OCI-LY1 (cell line): ENCODE measurements around the gene ARHGDIG.

Experiments
- H2AFZ ChIP-seq: fragments of 200-600 bp; sonication (generic), shearing (Covaris generic); 2 replicates; pipeline ENCODE4 v1.6.0; 2014; ENCODE audit warnings: antibody characterized with exemption, mild to moderate bottlenecking, low read length
- H3F3A ChIP-seq: fragments of 200-600 bp; sonication (generic), shearing (Covaris generic); 2 replicates; pipeline ENCODE4 v1.6.0; 2014; ENCODE audit warnings: mild to moderate bottlenecking, antibody characterized with exemption, low read length, moderate library complexity; ENCODE audit not compliant: insufficient read depth
- H3K27ac ChIP-seq: fragments of 200-600 bp; sonication (generic); 2 replicates; pipeline ENCODE4 v1.5.1; 2014; ENCODE audit warnings: low read length, mixed run types, mild to moderate bottlenecking, low read depth; ENCODE audit not compliant: poor library complexity, severe bottlenecking
- H3K27me3 ChIP-seq: fragments of 200-600 bp; sonication (generic); 2 replicates; pipeline ENCODE4 v1.6.0; 2014; ENCODE audit warnings: antibody characterized with exemption, mild to moderate bottlenecking, low read length, moderate library complexity; ENCODE audit not compliant: insufficient read depth
- H3K36me3 ChIP-seq: fragments of 200-600 bp; sonication (generic); 2 replicates; pipeline ENCODE4 v1.6.1; 2014; ENCODE audit warnings: mild to moderate bottlenecking, antibody characterized with exemption, low read length, moderate library complexity, mixed read lengths; ENCODE audit not compliant: insufficient read depth
- H3K4me1 ChIP-seq: fragments of 200-600 bp; sonication (generic); 2 replicates; pipeline ENCODE4 v1.5.1; 2014; ENCODE audit warnings: mild to moderate bottlenecking, low read length, moderate library complexity; ENCODE audit not compliant: insufficient read depth, severe bottlenecking
- H3K4me2 ChIP-seq: fragments of 200-600 bp; sonication (generic), shearing (Covaris generic); 2 replicates; pipeline ENCODE4 v1.6.1; 2014; ENCODE audit warnings: low read length
- H3K4me3 ChIP-seq: fragments of 200-600 bp; sonication (generic); 2 replicates; pipeline ENCODE4 v1.5.1; 2014; ENCODE audit warnings: low read length, low read depth, mild to moderate bottlenecking, mixed read lengths; ENCODE audit not compliant: poor library complexity, severe bottlenecking
- H3K79me2 ChIP-seq: fragments of 200-600 bp; shearing (Covaris generic); 2 replicates; pipeline ENCODE4 v1.6.1; 2016; ENCODE audit warnings: mixed run types, low read length, mixed read lengths; ENCODE audit not compliant: insufficient read depth
- H3K9ac ChIP-seq: fragments of 200-600 bp; sonication (generic), shearing (Covaris generic); 2 replicates; pipeline ENCODE4 v1.6.1; 2014; ENCODE audit warnings: mild to moderate bottlenecking, low read length, mixed read lengths
- H3K9me2 ChIP-seq: fragments of 200-600 bp; sonication (generic), shearing (Covaris generic); 2 replicates; pipeline ENCODE4 v1.6.1; 2014; ENCODE audit warnings: low read depth, mild to moderate bottlenecking, low read length, mixed read lengths
- H3K9me3 ChIP-seq: fragments of 200-600 bp; shearing (Covaris generic); 2 replicates; pipeline ENCODE4 v1.6.1; 2014; ENCODE audit warnings: low read length, mixed read lengths
- H4K20me1 ChIP-seq: fragments of 200-600 bp; sonication (generic), shearing (Covaris generic); 2 replicates; pipeline ENCODE4 v1.6.0; 2016; ENCODE audit warnings: mild to moderate bottlenecking, low read length; ENCODE audit not compliant: insufficient read depth
- CTCF ChIP-seq: fragments of 200-600 bp; sonication (generic), shearing (Covaris generic); IDR thresholded peaks from 2 replicates; pipeline ENCODE4 v1.5.1; 2017; ENCODE audit warnings: mild to moderate bottlenecking, antibody characterized with exemption, low read length, moderate library complexity, mixed read lengths
- EZH2 ChIP-seq: fragments of 200-600 bp; sonication (generic), shearing (Covaris generic); IDR thresholded peaks from 2 replicates; pipeline ENCODE4 v1.8.0; 2017; ENCODE audit warnings: borderline replicate concordance, mixed run types, mild to moderate bottlenecking, antibody characterized with exemption, low read length, moderate library complexity, mixed read lengths

Gene ARHGDIG

GRCh38 chr16:287981-288920, 7.9 kb downstream of the ARHGDIG start:
- Histone ChIP-seq H3K4me3 (no peak overlapping the region), H3K27me3 (no peaks in the 10 kb centered on the region), H3K9me2 (no peaks in the 10 kb centered on the region), H3K36me3 (peaks cover 4% of the 10 kb centered on the region; the same call in 1 of the 2 replicates), H3K4me2 (no peak overlapping the region), H4K20me1 (no peaks in the 10 kb centered on the region), H2AFZ (no peak overlapping the region), H3K9ac (no peak overlapping the region), H3K27ac (no peak overlapping the region), H3K4me1 (peaks cover 8% of the 10 kb centered on the region), H3K9me3 (no peaks in the 10 kb centered on the region), H3F3A (no peaks in the 10 kb centered on the region), H3K79me2 (no peaks in the 10 kb centered on the region)
- TF ChIP-seq CTCF, result no peak
- TF ChIP-seq EZH2, result no peak

- Histone ChIP-seq H3K79me2 (no peaks in the 10 kb centered on the region), H2AFZ (no peak overlapping the region), H3K36me3 (peaks cover 4% of the 10 kb centered on the region; the same call in 1 of the 2 replicates)
Measured at GRCh38 chr16:289395-289997, 9.1 kb downstream of the ARHGDIG start.

More at GRCh38 chr16:289395-289997, 9.1 kb downstream of the ARHGDIG start:
- no peak for TF ChIP-seq CTCF
- TF ChIP-seq EZH2, result no peak
- Histone ChIP-seq H3K9ac (no peak overlapping the region), H3K4me1 (peaks cover 8% of the 10 kb centered on the region), H4K20me1 (no peaks in the 10 kb centered on the region), H3K9me3 (no peaks in the 10 kb centered on the region), H3K9me2 (no peaks in the 10 kb centered on the region), H3K4me3 (no peak overlapping the region), H3K27ac (no peak overlapping the region), H3K27me3 (no peaks in the 10 kb centered on the region), H3K4me2 (no peak overlapping the region), H3F3A (no peaks in the 10 kb centered on the region)
